BE2C (cell line): ENCODE data around the gene ELAVL1.
"Not testable (repeated sequence)": the region's sequence is repeated elsewhere in the genome, so short reads cannot be mapped to it uniquely, and the experiment has no call there.

Experiments used
- DNase-seq: peaks from one replicate; pipeline ENCODE4 v3.0.0-alpha.2; 2020
- H3K27me3 ChIP-seq: fragments of 250-450 bp; sonication (Bioruptor Pico); 2 replicates; pipeline ENCODE4 v1.5.1; 2020; ENCODE audit warnings: mild to moderate bottlenecking
- H3K36me3 ChIP-seq: fragments of 250-450 bp; sonication (Bioruptor Pico); 2 replicates; pipeline ENCODE4 v1.5.1; 2020; ENCODE audit warnings: mild to moderate bottlenecking
- H3K4me1 ChIP-seq: fragments of 250-450 bp; sonication (Bioruptor Pico); 2 replicates; pipeline ENCODE4 v1.5.1; 2020
- H3K4me3 ChIP-seq: 2 replicates; pipeline ENCODE4 v1.5.1; 2011; ENCODE audit warnings: low read depth, low read length
- H3K9me3 ChIP-seq: fragments of 250-450 bp; sonication (Bioruptor Pico); 2 replicates; pipeline ENCODE4 v1.5.1; 2020
- CTCF ChIP-seq: IDR thresholded peaks from 2 replicates; pipeline ENCODE4 v1.5.1; 2012; ENCODE audit warnings: mild to moderate bottlenecking, low read depth, low read length

The ELAVL1 gene

DNA sequence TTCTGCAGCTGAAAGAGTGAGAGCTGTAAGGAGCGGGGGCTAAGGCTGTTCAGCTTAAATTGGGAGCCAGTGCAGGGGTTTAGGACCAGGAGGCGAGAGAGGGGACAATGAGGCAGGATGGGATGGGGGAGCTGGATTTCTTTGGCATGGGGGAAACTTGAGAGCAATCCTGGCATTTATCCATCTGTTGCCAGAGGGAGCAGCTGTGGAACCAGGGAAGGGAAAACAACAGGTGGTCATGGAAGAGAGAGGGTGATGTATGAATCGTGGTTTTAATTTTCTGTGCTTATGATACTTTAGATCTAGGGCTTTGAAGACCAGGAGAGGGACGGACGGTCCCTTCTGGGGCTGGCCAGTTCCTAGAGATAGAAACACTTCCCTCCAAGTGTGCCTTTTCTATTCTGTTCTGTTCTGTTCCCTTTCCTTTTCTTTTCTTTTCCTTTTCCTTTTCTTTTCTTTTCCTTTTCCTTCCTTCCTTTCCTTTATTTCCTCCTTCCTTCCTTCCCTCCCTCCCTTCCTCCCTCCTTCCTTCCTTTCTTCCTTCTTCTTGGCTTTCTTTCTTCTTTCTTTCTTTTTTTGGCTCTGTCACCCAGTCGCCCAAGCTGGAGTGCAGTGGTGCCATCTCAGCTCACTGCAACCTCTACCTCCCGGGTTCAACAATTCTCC lies 31.1 kb upstream of the ELAVL1 start:
- no peak overlapping the region for H3K4me3 ChIP-seq
- H3K4me1 ChIP-seq = no peaks in the 10 kb centered on the region
- H3K9me3 ChIP-seq = no peaks in the 10 kb centered on the region; the same call in 1 of the 2 replicates
- no peaks in the 10 kb centered on the region for H3K36me3 ChIP-seq
- no peak for DNase-seq
- TF ChIP-seq CTCF = no peak
- peaks cover 5% of the 10 kb centered on the region; the same call in 1 of the 2 replicates for H3K27me3 ChIP-seq

DNA sequence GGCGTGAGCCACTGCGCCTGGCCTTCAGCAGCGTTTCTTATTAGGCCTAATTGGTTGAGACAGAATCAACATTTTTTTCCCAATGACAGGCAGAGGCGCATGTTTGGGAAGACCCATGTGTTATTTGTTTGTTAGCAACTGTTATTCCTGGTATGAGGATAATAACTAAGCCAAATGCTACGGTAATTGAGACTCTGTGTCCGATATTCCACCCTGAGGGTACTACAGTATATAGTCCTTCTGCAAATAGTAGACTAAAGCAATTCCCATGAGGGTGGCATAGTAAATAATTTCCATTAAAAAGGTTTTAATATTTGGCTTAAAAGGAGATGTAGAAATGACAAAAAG lies 28.7 kb upstream of the ELAVL1 start:
- H3K27me3 ChIP-seq = peaks cover 5% of the 10 kb centered on the region; the same call in 1 of the 2 replicates
- no peak for TF ChIP-seq CTCF

DNA sequence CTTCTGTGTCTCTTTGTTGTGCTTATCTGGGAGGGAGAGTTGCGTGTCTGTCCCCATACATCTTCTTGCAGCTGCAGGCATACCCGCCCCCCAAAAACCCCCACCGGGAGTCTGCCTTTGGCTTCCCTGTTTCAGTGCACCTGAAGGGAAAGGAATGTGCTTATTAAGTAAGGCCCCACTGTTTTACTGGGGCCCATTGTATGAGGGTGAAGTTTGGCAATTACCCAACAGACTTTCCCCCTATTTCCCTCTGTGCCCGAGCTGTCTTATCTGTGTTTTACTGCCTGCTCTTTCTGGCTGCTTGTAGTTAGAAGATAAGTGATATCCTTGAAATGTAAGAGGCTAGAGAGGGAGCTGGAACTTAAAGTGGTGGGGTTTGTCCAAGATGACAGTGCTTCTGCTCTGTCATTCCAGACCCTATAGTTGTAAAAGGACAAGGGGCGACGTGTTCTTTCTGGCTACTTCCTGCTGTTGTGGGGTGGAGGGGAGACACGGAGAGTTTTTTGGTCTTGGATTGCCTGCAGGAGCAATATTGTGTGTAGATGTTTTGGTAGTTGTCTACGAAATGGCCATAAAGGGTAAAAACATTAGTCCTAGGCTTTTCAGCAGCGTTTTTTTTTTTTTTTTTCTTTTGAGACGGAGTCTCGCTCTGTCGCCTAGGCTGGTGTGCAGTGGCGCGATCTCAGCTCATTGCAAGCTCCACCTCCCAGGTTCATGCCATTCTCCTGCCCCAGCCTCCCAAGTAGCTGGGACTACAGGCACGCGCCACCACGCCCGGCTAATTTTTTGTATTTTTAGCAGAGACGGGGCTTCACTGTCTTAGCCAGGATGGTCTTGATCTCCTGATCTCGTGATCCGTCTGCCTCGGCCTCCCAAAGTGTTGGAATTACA lies 28.1 kb upstream of the ELAVL1 start:
- not testable (repeated sequence) for H3K27me3 ChIP-seq, DNase-seq, H3K4me1 ChIP-seq, H3K36me3 ChIP-seq, H3K9me3 ChIP-seq, H3K4me3 ChIP-seq

More for the DNA sequence above, 28.7 kb upstream of the ELAVL1 start:
- Histone ChIP-seq H3K36me3 (no peaks in the 10 kb centered on the region), H3K4me1 (no peaks in the 10 kb centered on the region), H3K4me3 (no peak overlapping the region), H3K9me3 (no peaks in the 10 kb centered on the region; the same call in 1 of the 2 replicates)
- DNase-seq = no peak

DNA sequence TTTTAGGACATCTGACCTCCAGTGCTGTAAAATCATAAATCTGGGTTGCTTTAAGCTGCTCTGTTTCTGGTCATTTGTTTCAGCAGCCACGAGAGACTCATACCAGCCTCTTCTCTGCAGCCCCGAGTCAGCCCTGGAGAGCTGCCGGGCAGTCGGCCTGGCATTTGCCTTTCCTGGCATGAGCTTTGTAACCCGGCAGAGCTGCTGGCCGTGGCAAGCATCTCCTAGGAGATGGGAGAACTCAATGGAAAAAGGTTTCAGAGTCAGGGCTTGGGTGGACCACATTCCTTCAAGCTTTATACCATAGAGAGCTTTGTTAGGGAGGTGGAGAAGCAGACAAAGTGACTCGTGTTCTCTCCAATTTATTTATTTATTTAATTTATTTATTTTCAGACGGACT lies 25.5 kb upstream of the ELAVL1 start:
- no peak for DNase-seq
- no peaks in the 10 kb centered on the region for H3K4me1 ChIP-seq
- no peak for TF ChIP-seq CTCF
- H3K9me3 ChIP-seq = no peaks in the 10 kb centered on the region
- peaks cover 3% of the 10 kb centered on the region; the same call in 1 of the 2 replicates for H3K27me3 ChIP-seq
- H3K4me3 ChIP-seq = no peak overlapping the region
- no peaks in the 10 kb centered on the region for H3K36me3 ChIP-seq

- Histone ChIP-seq H3K36me3 (no peaks in the 10 kb centered on the region), H3K4me1 (no peaks in the 10 kb centered on the region), H3K27me3 (0 out of 2 replicates have a peak, but pooled peaks cover 3% of the 10 kb centered on the region), H3K4me3 (no peak overlapping the region), H3K9me3 (no peaks in the 10 kb centered on the region)
- no peak for TF ChIP-seq CTCF
- no peak for DNase-seq
Observed at GRCh38 chr19:8028951-8029491, 23.6 kb upstream of the ELAVL1 start.

DNA sequence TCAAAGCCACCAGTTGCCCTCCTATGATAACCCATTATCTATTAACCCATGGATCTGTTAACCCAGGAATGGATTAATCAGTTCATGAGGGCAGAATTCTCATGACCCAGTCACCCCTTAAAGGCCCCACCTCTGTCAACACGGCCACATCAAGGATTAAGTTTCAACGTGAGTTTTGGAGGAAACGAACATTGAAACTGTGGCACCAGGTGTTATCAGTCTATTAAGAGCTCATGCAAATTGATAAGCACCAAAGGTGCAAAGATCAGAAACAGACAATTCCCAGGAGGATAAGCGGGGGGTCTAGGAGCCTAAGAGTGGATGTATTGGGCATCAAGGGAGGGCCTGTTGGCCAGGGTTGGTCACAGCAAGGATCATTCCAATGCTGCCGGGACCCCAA lies 19.9 kb upstream of the ELAVL1 start:
- Histone ChIP-seq H3K36me3 (no peaks in the 10 kb centered on the region), H3K9me3 (no peaks in the 10 kb centered on the region), H3K4me1 (no peaks in the 10 kb centered on the region), H3K27me3 (no peaks in the 10 kb centered on the region), H3K4me3 (no peak overlapping the region)
- DNase-seq = no peak
- no peak for TF ChIP-seq CTCF

GRCh38 chr19:8024256-8024655 lies 18.8 kb upstream of the ELAVL1 start:
- H3K4me1 ChIP-seq, DNase-seq, H3K9me3 ChIP-seq, H3K27me3 ChIP-seq, H3K4me3 ChIP-seq, H3K36me3 ChIP-seq: not testable (repeated sequence)
